Measurements from ENCODE around the gene GRAMD4. TPM values are rescaled to one million over a fixed set of nuclear protein-coding genes. Genes with fewer than 3 reads are reported as not detected.
"Not testable (repeated sequence)": the region's sequence is repeated elsewhere in the genome, so short reads cannot be mapped to it uniquely, and the experiment has no call there.

Gene GRAMD4
- total RNA-seq, 4 donors from 2014 or later, result 5.6 to 37.0 (median 15.2) TPM

DNA sequence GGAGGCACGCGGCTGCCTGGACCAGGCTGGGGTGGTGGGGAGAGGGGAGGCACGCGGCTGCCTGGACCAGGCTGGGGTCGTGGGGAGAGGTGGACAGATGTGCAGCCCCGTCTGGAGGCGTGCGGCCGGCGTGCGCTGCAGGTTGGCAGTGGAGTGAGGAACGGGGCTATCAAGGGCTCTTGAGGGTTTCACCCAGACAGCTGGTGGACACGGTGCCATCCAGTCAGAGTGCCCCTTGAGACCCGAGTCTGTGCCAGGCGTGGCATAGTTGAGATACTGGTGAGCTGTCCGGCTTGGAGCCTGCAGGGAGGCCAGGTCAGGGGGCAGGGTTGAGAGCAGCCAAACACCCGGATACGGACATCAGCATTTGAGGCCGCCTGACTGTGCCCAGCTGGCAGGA is 1.5 kb upstream of the GRAMD4 start:
- TF ChIP-seq POLR2A (IDR thresholded peaks at IDR 0.05), result no peak
- TF ChIP-seq, protein P1, sequence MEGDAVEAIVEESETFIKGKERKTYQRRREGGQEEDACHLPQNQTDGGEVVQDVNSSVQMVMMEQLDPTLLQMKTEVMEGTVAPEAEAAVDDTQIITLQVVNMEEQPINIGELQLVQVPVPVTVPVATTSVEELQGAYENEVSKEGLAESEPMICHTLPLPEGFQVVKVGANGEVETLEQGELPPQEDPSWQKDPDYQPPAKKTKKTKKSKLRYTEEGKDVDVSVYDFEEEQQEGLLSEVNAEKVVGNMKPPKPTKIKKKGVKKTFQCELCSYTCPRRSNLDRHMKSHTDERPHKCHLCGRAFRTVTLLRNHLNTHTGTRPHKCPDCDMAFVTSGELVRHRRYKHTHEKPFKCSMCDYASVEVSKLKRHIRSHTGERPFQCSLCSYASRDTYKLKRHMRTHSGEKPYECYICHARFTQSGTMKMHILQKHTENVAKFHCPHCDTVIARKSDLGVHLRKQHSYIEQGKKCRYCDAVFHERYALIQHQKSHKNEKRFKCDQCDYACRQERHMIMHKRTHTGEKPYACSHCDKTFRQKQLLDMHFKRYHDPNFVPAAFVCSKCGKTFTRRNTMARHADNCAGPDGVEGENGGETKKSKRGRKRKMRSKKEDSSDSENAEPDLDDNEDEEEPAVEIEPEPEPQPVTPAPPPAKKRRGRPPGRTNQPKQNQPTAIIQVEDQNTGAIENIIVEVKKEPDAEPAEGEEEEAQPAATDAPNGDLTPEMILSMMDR (IDR thresholded peaks at IDR 0.05), result no peak
- no peak overlapping the region for H3K27ac ChIP-seq
- no peaks in the 10 kb centered on the region for H3K27me3 ChIP-seq
- intact Hi-C loops (cut with DNase I; ENCODE audit: low total_unique reads), result no loop called here
- H3K36me3 ChIP-seq, result no peaks in the 10 kb centered on the region
- DNase-seq, result no peak
- no peaks in the 10 kb centered on the region for H3K4me1 ChIP-seq
- no peaks in the 10 kb centered on the region for H3K9me3 ChIP-seq
- no peak overlapping the region for H3K4me3 ChIP-seq

DNA sequence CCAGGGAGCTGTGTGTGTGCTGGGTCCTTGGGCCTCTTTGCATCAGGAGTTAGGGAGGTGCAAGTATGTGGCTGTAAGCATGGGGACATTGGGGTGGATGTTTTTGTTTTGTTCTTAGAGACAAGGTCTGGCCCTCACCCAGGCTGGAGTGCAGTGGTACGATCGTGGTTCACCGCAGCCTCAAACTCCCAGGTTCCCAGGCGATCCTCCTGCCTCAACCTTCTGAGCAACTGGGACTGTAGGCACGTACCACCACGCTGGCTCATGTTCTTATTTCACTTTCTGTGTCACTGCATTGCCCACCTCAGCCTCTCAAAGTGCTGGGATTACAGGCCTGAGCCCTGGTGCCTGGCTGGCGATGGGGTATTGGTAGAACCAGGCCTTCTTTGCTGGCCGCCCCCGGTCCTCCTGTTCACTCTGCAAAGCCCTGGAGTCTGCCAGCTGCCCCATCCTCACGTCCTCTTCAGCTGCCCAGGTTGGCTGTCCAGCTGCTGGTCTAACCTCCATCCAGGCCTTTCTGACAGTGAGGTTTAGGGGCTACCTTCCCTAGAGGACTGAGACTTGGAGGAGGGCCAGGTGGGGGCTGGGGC is 851 bp upstream of the GRAMD4 start:
- H3K36me3 ChIP-seq, result no peaks in the 10 kb centered on the region
- TF ChIP-seq POLR2A (IDR thresholded peaks at IDR 0.05), result no peak
- TF ChIP-seq, protein P1 (IDR thresholded peaks at IDR 0.05), result no peak
- H3K27ac ChIP-seq, result peak overlapping the region; percentile 39 to 52
- intact Hi-C loops (cut with DNase I; ENCODE audit: low total_unique reads), result no loop called here
- no peak overlapping the region for H3K4me3 ChIP-seq
- no peaks in the 10 kb centered on the region for H3K27me3 ChIP-seq
- DNase-seq, result no peak
- H3K9me3 ChIP-seq, result no peaks in the 10 kb centered on the region
- no peaks in the 10 kb centered on the region for H3K4me1 ChIP-seq

DNA sequence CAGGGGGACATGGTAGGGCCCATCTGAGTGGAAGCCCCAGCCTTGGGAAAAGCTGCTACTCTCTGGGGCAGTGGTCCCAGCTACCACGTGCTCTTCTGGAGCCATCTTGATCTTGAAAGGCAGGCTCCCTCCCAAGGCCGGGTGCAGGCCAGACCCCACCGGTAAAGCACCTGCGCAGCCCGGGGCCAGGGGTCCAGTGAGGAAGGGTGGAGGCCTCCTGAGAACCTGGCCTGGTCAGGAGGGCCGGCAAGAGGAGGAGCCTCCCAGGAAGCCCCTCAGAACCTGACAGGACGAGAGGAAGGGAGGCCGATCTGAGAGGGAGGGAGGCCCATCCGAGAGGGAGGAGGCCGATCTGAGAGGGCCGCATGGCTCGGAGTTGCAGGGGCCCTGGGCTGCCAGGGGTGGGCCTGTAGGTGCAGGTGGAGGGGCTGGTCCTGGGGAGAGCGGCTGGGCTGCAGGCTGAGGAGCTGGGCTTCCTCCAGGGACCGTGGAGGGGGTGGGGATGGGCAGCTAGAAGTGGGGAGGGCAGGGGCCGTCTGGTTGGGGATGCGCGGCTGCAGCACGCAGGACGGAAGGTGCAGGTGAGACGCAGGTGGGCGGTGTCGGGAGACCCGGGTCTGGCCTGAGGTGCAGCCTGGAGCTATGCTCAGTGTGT is 529 bp downstream of the GRAMD4 start:
- intact Hi-C loops (cut with DNase I; ENCODE audit: low total_unique reads), result no loop called here
- Histone ChIP-seq H3K27me3 (no peaks in the 10 kb centered on the region), H3K9me3 (no peaks in the 10 kb centered on the region), H3K36me3 (no peaks in the 10 kb centered on the region), H3K4me1 (no peaks in the 10 kb centered on the region), H3K4me3 (no peak overlapping the region), H3K27ac (no peak overlapping the region)
- DNase-seq, result no peak
- no peak for TF ChIP-seq POLR2A (IDR thresholded peaks at IDR 0.05)
- TF ChIP-seq, protein P1 (IDR thresholded peaks at IDR 0.05), result no peak

DNA sequence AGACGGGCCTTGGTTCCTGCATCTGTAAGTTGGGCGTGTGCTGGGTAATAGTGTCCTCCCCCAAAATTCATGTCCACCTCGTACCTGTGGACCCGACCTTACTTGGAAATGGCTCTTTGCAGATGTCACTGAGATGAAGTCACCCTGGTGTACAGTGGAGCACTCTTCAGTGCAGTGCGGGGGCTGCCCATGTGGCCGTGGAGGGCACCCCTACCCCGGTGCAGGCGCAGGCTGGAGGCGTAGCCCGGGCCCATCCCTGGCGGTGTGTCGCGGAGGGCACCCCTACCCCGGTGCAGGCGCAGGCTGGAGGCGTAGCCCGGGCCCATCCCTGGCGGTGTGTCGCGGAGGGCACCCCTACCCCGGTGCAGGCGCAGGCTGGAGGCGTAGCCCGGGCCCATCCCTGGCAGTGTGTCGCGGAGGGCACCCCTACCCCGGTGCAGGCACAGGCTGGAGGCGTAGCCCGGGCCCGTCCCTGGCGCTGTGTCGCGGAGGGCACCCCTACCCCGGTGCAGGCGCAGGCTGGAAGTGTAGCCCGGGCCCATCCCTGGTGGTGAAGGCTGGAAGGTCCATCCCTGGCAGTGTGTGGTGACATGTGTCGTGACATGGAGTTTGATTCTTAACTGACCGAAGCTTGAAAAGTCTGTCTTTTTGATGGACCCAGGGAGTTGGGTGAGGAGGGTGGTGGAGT is 1.2 kb downstream of the GRAMD4 start:
- H3K9me3 ChIP-seq; H3K4me1 ChIP-seq; DNase-seq; intact Hi-C loops (cut with DNase I; ENCODE audit: low total_unique reads); H3K4me3 ChIP-seq; H3K27ac ChIP-seq; H3K27me3 ChIP-seq; H3K36me3 ChIP-seq: not testable (repeated sequence)

DNA sequence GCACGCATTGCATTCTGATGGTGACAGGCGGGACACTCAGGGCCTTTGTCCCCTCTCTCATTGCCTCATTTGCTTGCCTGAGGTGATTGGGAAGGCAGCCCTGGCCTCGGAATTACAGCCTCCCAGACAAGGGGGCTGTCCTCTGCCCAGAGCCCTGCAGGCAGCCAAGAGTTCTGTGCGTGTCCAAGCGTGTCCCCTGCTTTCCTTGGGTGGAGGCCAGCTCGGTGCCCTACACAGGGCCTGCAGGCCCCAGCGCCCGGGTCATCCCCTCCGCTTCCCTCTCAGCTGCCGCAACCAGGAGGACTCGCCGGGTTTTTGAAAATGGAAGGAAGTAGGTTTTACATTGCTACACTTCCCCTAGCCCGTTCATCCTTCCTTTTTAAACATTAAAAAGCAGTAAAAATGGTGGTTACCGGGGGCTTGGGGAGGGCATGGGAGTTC is 1.9 kb downstream of the GRAMD4 start:
- Histone ChIP-seq H3K27ac (no peak overlapping the region), H3K4me1 (no peaks in the 10 kb centered on the region), H3K36me3 (no peaks in the 10 kb centered on the region), H3K9me3 (no peaks in the 10 kb centered on the region), H3K4me3 (no peak overlapping the region), H3K27me3 (no peaks in the 10 kb centered on the region)
- no peak for TF ChIP-seq POLR2A (IDR thresholded peaks at IDR 0.05)
- TF ChIP-seq, protein P1 (IDR thresholded peaks at IDR 0.05), result no peak
- intact Hi-C loops (cut with DNase I; ENCODE audit: low total_unique reads), result no loop called here
- DNase-seq, result no peak

Measured in uterus (tissue), 4 donors.